Activated CD8-positive, alpha-beta memory T cell treated with anti-CD3 and anti-CD28 coated beads for 4 hours (primary cell): Measurements from ENCODE around the gene FAM171A2.
"Not testable (repeated sequence)": the region's sequence is repeated elsewhere in the genome, so short reads cannot be mapped to it uniquely, and the experiment has no call there.

Experiments used
- DNase-seq, 2 donors: peaks; one replicate each; pipeline ENCODE4 v3.0.0-alpha.2; 2020; ENCODE audit warnings: low read depth in 2 of 2

Gene FAM171A2

DNA sequence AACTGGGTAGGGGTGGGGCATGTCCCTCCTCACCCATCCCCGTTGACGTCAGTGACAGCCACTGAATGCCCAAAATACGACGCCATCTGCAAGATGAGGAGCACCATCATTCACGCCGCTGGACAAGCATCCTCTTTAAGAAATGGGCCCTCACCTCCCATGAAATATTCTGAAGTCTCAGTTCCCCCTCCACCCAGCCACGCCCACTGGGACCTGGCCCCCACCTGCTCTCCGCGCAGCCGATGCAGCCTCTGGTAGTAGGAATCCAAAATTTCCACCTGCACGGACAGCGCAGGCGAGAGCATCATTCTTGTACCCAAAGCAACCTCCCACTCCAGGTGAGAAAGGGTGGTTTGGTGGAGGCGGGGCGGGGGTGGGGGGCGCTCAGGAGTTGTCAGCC, 20.2 kb upstream of the FAM171A2 start:
- no peak for DNase-seq

DNA sequence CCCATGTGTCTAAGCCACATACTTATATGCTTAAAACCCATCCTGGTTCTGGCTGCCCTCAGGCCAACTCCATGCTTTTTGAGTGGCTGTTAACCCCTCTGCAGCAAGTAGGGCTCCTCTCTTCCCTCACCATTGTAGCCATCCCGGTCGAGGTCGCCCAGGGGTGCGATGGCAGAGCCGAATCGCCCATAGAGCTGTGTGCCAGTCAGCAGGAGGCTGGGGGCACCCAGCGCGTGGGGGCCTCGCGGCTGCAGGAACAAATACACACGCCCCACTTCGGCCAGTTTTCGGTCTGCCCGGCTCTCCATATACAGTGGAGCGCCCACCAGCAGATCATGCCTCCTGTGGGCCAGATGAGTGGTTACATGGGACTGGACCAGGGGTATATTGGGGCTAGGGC, 19.7 kb upstream of the FAM171A2 start:
- DNase-seq: no peak

DNA sequence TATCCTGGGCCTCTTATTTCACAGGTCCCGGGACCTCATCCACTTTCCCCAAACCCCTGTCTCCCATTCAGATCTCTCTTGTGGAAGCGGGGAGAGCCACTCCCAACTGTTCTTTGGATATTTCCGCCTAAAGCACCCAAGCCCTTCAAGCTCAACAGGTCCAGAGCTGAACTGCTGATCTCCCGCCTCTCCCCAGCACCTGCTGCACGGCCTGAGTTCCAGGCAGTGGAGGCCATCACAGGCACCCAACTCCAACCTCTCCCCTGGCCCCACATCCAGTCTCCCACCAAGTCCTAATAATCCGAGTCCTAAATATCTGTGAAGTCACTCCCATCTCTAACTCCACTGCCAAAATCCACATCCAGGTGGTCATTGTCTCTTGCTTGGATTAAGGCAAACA, 19.3 kb upstream of the FAM171A2 start:
- DNase-seq: no peak

DNA sequence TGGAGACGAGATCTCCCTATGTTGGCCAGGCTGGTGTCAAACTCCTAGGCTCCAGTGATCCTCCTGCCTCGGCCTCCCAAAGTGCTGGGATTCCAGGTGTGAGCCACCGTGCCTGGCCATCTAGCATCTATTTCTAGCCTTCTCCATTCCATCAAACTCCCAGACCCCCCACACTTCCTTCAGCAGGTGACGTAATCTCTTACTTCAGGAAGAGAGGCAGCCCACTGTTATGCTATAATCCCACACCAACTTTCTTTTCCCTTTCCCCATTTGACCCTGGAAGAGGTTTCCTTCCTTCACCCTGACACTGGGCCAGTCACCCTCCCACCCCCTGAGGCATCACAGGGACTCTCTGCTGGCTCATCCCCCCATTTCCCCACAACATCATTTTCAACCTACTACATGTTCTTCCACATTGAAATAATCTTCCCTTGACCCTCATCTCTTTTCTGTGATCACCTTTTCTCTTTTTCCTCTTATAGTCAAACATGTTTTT, 18.2 kb upstream of the FAM171A2 start:
- DNase-seq: no peak

DNA sequence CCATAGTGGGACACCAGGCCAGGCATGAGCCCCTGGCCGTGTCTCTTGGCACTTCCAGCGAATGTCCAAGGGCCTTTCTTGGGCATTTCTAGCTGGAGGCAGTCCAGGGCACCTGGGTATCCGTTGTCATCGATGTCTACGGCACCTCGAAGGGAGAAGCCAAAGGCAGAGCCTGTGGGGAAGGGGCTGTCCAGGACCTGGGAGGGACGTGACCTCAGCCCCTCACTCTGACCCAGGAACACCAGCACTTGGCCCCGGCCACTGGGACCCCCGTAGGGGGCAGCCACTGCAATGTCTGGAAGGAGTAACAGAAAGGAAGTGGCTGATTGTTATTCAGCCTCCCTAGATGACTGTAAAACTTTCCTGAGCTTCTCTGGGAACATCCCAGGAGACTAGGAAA, 17.1 kb upstream of the FAM171A2 start:
- no peak for DNase-seq

DNA sequence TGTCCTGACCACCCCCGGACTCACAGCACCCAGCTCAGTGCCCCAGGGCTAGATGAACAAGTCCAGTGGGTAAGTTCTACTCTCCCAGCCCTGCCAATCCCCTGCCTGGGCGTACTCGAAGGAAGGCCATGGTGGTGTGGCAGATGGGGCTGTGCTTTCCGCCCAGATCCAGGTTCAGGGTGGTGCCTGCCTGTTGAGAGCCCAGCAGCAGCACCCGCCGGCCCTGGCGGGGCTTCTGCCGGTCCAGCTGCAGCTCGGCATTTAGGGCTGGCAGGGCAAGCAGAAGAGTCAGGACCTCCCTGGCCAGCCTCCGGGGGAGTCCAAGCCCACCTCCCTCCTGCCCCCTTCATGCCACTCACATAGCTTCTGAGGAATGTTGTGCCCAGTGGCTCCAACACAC, 16.2 kb upstream of the FAM171A2 start:
- no peak for DNase-seq

DNA sequence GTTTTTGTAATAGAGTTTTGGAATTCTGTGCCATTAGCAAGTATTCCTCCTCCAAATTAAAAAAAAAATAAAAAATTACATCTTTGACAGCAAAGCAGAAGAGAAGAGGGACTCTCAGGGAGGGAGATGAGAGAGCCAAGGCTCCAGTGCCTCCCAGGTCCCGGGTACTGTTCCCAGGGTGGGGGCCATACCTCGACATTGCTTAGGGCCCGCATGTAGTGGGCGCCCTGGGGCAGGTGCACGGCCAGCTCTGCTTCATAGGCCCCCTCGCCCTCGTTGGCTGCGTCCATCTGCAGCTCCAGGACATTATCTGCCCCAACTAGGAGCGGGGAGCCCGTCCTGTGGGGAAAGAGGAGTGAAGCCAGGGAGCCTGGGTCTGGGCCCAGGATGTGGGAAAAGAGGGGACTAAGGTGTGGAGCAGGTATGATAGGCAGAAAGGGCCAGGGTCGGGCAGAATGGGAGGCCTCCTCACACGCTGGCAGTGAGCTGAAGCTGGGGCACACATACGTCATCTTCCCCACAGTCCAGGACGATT, 14.6 kb upstream of the FAM171A2 start:
- no peak for DNase-seq

DNA sequence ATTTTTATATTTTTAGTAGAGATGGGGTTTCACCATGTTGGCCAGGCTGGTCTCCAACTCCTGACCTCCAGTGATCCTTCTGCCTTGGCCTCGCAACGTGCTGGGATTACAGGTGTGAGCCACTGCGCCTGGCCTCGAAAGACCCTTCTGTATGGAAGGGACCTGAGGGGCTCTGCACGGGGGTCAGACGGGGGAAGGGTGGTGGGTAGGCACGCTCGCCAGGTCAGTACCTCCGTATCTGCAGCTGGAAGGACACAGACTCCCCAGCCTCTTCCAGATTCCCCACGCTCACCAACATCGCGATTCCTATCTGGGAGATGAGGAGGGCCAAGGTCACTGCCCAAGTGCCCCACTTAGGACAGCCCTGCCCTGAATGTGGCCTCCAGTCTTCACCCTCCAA, 13.1 kb upstream of the FAM171A2 start:
- DNase-seq: no peak

DNA sequence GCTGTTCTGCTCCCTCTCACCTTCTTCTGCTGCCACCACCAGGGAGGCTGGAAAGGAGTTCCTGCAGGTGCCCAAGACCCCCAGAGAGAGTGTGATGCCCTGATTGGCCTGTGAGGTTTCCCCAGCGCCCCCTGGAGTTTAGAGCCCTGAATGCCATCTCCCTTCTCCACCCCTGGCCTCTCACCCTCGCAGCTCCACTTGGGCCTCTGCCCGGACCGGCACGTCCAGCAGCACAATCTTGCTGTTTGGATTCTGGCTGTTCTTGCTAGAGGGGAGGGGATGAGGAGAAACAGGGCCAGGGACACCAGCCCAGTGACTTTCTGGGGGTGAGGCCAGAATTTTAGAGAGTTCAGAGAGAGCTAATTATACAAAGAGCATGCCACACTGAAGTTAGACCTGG, 12.5 kb upstream of the FAM171A2 start:
- no peak for DNase-seq

DNA sequence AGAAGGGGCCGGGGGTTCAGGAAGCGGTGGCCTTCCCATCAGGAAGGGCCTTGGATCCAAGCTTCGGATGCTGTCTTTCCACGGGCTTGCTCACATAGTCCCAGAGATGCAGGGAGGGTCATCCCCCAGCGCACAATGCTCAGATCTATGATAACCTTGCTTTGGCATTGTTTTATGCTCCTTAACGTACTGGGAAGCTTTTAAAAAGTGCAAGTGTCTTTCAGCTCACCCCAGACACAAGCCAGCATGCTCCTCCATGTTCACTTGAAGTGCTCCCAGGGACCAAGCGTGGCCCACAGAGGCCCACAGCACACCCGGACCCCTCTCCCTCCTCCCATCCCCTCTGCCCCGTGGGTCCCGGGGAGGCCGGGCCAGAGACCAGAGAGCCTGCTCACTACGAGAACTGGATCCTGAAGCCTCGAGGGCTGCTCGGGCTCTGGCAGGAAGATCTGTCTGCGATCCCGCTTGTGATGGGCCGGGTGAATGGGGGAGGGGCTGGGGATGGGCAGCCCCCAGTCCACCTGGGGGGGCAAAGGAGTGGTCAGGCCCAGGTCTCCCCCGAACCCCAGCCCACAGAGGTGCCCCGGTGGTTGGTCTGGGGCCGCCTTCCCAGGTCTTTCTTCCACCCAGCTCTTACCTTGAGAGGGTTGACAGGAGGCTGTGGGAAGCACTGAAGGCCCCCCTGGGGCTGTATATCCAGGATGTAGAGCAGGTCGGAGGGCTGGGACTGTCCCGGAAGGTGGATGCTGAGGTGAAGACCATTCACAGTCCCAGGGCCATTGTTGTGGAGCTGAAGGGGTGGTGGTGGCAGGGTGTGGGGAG, 11.8 kb upstream of the FAM171A2 start:
- DNase-seq: no peak

DNA sequence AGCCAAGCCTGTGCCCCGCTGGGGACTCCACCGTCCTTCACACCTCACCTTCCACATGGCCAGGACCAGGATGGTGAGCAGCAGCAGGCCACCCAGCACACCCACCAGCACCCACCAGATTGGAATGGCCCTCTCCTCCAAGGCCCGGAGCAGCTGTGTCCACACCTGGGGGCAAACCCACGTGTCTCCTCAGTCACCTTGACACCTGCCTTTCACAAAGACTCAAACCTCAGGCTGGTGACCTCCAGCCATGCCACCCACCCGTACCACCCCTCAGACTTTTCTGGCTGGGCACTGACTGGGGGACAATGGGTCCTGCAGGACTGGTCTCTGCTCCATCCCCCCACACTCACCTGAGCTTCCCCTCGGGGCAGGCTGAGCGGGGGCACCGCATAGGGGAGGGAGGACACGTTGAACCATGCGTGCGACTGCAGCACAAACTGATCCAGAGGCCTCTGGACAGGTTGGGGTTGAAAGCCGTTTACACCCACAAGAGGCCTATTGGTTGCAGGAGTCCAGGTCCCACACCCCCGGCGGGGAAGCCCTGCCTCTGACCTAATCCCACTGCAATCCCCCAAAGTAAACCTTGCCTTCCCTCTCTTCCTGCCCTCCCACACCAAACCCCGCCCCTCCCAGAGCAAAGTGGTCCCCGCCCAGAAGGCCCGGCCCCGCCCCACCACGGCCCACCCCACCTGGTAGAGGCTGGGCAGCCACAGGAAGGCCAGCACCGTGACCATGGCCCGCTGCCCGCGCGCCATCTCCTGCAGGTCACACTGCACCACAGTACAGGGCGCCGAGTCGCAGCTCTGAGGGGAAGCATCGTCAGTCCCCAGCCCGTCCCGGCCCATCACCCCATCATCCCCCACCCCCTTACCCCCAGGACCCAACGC, 10.9 kb upstream of the FAM171A2 start:
- no peak for DNase-seq

DNA sequence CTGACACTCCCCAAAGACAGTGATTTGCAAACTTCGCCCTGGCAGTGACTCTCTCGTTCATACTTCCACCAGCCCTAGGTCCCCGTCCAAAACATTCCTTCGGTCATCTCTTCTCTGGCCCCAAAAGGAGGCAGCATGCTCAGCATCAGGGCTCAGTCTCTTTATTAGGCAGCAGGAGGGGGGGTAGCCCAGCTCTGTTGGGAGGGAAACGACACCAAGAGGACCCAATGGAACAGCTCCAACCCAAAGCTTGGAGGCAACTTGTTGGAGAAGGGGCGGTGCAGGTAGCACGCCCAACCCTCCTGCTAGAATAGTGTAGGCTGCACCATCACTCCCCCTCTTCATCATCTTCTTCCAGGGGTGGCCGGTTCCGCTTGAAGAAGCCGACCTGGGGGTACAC, 8.4 kb upstream of the FAM171A2 start:
- DNase-seq: no peak

DNA sequence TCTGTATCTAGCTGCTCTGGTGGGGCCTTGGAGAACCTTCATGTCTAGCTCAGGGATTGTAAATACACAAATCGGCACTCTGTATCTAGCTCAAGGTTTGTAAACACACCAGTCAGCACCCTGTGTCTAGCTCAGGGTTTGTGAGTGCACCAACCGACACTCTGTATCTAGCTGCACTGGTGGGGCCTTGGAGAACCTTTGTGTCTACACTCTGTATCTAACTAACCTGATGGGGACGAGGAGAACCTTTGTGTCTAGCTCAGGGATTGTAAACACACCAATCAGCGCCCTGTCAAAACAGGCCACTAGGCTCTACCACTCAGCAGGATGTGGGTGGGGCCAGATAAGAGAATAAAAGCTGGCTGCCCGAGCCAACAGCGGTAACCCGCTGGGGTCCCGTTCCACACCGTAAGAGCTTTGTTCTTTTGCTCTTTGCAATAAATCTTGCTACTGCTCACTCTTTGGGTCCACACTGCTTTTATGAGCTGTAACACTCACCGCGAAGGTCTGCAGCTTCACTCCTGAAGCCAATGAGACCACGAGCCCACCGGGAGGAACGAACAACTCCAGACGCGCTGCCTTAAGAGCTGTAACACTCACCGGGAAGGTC, 5.9 kb upstream of the FAM171A2 start:
- DNase-seq: not testable (repeated sequence)

DNA sequence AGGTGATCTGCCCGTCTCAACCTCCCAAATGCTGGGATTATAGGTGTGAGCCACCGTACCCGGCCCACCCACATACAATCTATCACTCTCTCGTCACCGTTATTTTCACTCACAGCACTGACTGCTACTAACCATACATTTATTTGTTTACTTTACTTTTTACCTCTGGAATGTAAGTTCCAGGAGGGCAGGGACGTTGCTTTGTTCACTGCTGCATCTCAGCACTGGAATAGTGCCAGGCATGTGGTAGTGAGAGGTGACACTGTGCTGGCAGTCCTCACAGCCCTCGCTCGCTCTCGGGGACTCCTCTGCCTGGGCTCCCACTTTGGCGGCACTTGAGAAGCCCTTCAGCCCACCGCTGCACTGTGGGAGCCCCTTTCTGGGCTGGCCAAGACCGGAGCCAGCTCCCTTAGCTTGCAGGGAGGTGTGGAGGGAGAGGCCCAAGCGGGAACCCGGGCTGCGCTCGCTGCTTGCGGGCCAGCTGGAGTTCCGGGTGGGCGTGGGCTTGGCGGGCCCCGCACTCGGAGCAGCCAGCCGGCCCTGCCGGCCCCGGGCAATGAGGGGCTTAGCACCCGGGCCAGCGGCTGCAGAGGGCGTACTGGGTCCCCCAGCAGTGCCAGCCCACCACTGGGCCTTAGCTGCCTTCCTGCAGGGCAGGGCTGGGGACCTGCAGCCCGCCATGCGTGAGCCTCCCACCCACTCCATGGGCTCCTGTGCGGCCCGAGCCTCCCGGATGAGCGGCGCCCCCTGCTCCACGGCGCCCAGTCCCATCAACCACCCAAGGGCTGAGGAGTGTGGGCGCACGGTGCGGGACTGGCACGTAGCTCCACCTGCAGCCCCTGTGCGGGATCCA, 5.0 kb upstream of the FAM171A2 start:
- DNase-seq: not testable (repeated sequence)

DNA sequence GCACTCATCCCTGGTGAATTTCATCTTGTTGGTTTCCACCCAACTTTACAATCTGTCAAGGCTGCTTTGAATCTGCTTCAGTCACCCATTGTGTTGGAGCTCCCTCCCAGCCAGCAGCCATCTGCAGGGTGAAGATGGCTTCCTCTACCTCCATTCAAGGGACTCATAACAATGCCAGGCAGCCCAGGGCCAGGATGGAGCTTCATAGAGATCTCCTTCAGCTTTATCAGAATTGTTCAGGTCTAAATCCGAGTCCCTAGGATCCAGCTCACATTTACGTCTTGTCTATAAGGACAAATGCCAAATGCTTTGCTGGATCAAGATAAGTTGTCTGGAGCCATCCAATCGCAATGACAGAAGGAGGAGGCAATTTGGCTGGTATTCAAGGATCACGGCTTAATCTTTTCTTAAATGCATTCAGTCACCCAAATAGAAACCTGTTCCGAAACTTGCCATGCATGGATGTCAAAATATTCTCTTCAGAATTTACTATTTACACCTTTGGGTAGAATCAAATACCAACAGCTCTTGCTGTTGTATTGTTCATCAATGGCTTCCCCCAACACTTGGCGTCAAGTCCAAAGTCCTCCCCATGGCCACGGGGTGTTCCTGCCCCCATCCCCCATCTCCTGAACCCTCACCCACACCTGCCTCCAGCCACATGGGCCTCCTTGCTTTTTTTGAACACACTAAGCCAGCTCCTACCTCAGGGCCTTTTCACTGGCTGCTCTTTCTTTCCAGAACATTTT, 3.8 kb upstream of the FAM171A2 start:
- DNase-seq: no peak

DNA sequence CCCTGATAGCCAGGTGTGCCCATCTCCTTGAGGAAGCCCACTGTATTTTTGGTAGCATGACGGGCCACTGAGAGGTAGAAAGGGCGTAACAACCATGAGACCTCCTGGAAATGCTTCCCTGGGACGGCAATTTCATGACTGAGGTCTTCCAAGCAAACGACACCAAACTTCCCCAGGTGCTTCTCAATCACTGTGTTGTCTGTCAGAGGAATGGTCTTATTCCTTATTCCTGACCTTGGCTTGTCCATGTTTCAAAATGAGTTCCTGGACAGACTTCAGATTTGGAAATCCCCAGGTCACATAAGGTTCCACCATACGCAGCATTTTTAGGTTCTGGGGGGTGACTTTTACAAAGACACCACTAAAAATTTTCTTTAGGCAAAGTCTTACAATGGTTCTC, 1.4 kb upstream of the FAM171A2 start:
- DNase-seq: not testable (repeated sequence)

DNA sequence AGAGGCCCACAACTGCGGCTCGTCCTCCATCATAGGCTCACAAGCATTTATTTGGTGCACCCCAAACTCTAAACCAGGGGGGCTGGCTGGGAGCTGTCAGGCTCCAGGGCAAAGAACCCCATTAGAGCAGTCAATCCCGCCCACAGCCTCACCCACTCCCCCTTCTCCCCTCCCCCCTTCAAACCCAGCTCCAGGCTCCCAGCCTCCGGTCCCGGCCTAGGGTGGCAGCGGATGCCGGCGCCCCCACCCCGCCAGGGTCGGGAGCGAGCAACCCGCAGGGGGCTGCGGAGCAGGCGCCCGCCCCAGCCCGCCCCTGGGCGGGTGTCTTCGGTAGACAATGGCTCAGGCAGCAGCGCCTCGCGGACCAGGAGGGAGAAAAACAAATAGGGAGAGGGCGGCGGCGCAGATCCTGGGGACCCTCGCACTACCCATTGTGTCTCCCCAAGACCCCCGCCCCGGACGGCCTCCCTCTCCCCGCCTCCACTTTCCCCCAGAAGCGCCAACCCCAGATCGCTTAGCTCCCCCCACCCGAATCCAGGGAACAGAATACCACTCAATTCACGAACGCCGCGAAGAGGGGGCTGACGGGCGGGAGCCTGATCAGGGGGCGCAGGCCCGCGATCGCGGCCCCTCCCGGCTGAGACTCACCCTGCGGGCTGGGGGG, 572 bp downstream of the FAM171A2 start:
- DNase-seq: no peak

DNA sequence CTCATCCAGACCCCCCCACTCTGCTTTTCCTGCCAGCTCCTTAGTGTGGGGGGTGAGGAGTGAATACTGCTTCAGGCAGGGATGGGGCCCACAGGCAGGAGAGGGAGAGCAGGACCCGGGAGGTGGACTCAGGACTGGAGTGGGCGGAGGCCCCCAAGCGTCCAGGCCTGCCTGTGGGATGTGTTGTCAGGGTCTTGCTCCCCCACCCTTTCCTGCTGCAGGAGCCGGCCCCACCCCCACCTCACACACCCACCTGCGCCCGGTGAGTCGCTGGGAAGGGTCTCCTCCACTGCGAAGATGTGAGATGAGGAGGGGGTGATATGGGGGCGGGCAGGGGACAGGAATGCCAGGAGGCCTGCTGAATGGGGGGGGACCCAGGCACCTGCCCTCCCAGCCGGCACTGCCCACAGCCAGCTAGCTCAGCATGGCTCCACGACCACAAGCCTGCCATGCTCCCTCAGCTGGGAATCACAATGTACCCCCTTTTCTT, 1.1 kb downstream of the FAM171A2 start:
- no peak for DNase-seq
